ENCODE measurements around the gene GNG4.

GRCh38 chr1:235597867-235598553 is 51.6 kb downstream of the GNG4 start:
- no peak for TF ChIP-seq CEBPB (IDR thresholded peaks at IDR 0.05; ENCODE audit: low read depth, low read length)
- no peak for TF ChIP-seq BHLHE40 (IDR thresholded peaks at IDR 0.05; ENCODE audit: low read depth, low read length)
- TF ChIP-seq RAD21 (IDR thresholded peaks at IDR 0.05; ENCODE audit: low read length), result peak; percentile 44
- peak; percentile 36 for TF ChIP-seq SMC3 (IDR thresholded peaks at IDR 0.05; ENCODE audit: low read depth, low read length)
- TF ChIP-seq, protein P1, sequence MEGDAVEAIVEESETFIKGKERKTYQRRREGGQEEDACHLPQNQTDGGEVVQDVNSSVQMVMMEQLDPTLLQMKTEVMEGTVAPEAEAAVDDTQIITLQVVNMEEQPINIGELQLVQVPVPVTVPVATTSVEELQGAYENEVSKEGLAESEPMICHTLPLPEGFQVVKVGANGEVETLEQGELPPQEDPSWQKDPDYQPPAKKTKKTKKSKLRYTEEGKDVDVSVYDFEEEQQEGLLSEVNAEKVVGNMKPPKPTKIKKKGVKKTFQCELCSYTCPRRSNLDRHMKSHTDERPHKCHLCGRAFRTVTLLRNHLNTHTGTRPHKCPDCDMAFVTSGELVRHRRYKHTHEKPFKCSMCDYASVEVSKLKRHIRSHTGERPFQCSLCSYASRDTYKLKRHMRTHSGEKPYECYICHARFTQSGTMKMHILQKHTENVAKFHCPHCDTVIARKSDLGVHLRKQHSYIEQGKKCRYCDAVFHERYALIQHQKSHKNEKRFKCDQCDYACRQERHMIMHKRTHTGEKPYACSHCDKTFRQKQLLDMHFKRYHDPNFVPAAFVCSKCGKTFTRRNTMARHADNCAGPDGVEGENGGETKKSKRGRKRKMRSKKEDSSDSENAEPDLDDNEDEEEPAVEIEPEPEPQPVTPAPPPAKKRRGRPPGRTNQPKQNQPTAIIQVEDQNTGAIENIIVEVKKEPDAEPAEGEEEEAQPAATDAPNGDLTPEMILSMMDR (conservative IDR thresholded peaks at IDR 0.05; ENCODE audit: low read depth, low read length), result peak; percentile 42
- TF ChIP-seq POLR2A (IDR thresholded peaks at IDR 0.05; ENCODE audit: low read depth, low read length), result no peak
- no peak for TF ChIP-seq CHD1 (IDR thresholded peaks at IDR 0.05; ENCODE audit: low read depth, low read length)
- no peak for TF ChIP-seq USF2 (IDR thresholded peaks at IDR 0.05; ENCODE audit: low read depth, low read length)
- no peak for TF ChIP-seq FOS (IDR thresholded peaks at IDR 0.05; ENCODE audit: low read depth, low read length)
- TF ChIP-seq RCOR1 (IDR thresholded peaks at IDR 0.05; ENCODE audit: insufficient replicate concordance, low read length), result no peak
- TF ChIP-seq, protein P2, sequence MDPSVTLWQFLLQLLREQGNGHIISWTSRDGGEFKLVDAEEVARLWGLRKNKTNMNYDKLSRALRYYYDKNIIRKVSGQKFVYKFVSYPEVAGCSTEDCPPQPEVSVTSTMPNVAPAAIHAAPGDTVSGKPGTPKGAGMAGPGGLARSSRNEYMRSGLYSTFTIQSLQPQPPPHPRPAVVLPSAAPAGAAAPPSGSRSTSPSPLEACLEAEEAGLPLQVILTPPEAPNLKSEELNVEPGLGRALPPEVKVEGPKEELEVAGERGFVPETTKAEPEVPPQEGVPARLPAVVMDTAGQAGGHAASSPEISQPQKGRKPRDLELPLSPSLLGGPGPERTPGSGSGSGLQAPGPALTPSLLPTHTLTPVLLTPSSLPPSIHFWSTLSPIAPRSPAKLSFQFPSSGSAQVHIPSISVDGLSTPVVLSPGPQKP (IDR thresholded peaks at IDR 0.05; ENCODE audit: borderline replicate concordance, low read depth, low read length), result no peak
- no peak for TF ChIP-seq MAFK (IDR thresholded peaks at IDR 0.05; ENCODE audit: low read depth, low read length)
- no peak for TF ChIP-seq MXI1 (IDR thresholded peaks at IDR 0.05; ENCODE audit: borderline replicate concordance, low read depth, low read length)
